GM10847 (cell line): Measurements from ENCODE around the gene HS6ST1.

ENCODE experiments used
- POLR2A ChIP-seq: IDR thresholded peaks from 2 replicates; pipeline ENCODE4 v1.6.1; 2011; ENCODE audit not compliant: insufficient read length; ENCODE audit errors: extremely low read depth

Gene HS6ST1

DNA sequence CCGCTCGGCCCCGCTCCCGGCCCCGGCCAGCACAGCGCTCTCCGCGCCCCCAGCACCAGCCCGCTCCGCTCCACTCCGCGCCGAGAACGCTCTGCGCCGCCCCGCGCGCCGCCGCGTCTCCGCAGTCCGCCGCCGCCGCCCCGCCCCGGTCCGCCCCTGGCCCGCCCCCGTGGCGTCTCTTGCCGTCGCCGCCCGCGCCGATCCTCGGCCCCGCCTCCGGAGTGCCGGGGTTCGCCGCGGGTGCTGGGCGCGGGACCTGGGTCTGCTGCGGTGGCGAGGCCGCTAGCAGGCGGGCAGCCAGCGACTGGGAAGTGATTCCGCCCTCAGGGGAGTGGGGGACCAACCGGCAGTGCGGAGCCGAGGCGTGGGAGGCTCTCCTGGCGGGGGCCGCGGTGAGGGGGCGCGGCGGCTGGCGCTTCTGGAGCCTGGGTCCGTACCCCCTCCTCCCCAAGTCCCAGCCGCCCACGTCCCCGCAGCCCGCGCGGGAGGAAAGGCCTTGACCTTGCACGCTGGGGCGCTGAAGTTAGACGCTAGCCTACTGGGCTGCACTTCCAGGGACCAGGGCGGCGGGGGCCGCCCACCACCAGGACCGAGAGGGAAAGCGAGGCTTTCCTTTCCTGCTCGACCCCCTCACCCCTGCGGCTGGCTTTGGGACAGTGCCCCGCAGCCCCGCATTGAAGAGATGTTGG is at the start of gene HS6ST1:
Gene HS6ST1, minus strand, starts transcription at position 93 of the 689 bp plus-strand sequence. CDS start 305 bp downstream, outside the sequence.
- TF ChIP-seq POLR2A, result peak; percentile 57

DNA sequence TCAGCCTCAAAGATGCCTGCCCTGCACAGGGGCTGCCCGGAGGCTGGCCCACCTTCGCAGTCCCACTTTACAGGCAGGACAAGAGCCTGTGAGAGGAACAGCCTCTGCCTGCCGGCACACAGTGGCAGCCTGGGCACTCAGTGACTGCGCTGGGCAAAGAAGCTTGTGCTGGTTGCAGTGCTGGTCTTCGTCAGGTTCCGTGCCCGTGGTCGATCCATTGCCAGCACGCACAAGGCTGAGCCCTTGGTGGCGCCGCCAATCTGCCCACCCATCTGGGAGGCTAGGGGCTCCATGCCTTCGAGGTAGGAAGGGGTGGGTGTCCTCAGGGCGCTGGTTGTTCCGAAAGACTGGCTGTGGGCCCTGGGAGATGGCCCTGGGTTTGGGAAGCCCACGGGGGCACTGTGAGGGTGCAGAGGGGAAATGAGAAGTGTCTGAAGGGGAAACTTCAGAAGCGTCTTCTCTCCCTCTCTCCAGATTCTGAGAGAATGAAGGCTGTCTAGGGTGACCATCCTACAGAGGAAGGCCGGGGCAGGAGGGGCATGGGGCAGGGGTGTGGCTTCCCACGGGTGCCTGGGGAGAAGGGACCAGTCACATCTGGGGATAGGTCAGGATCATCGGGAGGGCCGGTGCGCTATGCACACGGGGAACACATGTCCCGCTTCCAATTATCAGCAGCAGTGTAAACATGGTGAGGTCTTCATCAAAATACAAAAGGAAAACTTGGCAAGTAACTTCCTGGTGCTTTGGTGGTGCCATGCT is 49.1 kb upstream of the HS6ST1 start:
- TF ChIP-seq POLR2A, result no peak

DNA sequence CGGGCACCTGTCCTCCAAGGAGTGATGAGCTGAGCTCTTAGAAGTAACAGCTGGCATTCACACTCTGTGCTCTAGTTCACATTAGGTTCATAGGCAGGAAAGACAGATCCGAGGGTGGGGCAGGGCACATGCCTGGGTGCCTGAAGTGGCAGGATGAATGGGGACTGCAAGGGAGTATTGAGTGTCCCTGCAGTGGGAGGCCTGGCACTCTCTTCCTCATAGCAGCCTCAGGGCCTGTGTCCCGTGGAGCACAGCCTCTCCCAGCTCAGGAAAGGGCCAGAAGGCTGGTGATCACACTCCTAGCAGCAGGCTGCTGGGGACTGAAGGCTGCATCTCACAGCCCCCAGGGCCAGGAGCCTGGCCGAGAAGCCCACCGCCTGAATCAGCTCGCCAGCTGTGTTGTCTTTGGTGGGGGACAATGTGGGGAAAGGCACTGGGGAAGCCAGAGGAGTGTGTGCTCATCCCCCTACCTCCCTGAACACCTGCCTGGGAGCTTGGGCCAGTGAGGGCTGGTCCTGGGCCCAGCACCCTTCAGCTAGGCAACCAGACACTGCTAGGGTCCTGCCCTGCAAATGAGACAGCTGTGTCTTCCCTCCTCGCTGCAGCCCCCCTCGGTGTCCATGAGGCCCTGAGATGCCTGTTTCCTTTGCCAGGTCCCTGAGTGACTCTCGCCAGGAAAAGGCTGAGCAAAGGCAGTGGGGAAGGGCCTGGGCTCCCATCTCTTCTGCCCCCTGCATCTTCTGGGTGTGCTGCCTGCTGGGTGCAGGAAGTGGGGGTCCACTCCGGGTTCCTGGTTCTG is 48.2 kb upstream of the HS6ST1 start:
- no peak for TF ChIP-seq POLR2A

- no peak for TF ChIP-seq POLR2A
These were observed 46.7 kb upstream of the HS6ST1 start for GRCh38 chr2:128365217-128365905.

DNA sequence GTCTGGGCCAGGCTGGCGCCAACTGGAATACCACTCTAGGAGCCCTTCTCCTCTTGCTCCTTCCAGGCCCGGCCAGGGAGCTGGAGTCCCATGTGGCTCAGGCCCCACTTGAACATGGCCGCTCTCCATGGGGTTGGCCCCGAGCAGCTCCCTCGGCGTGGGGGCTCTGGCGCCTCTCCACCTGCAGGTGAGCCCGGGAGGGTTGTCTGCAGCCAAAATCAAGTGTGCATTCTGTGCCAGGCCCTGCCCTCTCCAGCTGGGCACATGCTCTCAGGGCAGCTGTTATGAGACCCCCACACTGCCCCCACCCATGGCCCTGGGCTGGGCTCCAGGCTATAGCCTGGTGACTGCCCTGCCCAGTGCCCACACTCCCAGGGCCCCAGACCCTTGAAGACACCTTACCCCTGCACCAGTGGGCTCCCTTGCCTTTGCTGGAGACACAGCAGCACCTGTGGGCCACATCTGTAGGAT is 45.8 kb upstream of the HS6ST1 start:
- no peak for TF ChIP-seq POLR2A

DNA sequence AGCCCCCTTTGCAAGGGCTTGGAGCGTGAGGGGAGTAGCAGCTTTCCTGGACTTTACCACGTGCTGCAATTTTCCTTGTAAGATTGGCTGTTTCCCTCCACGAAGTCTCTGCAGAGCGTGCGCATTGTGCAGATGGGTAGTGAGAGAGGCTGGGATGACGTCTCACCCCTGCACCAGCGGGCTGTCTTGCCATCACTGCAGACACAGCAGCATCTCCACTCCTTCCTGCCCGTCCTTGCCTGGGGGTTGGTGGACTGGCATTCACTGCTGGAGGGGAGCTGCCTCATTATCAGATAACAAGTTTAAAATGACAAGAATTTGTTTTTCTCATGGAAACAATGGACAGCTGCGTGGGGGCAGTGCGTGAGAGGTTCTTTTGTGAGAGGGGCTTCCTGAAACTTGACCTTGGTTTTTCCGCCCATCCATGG is 45.3 kb upstream of the HS6ST1 start:
- TF ChIP-seq POLR2A, result no peak

DNA sequence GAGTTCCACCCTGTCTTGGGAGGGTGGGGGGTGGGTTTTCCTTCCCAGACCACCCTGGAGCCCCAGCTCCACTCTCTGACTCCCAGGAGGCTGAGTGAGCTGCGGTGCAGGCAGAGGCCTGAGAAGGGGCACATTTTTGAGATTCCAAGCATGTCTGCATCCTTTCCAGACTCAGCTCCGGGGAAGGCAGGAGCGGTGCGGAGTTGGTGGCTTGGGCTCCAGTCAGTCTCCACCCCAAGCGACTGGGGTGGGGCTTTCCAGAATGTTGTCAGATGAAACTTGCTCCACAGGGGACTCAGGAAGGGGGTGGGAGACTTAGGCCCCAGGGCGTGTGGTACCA is 44.2 kb upstream of the HS6ST1 start:
- TF ChIP-seq POLR2A, result no peak

- no peak for TF ChIP-seq POLR2A
These were observed 43.7 kb upstream of the HS6ST1 start for GRCh38 chr2:128362176-128362888.

DNA sequence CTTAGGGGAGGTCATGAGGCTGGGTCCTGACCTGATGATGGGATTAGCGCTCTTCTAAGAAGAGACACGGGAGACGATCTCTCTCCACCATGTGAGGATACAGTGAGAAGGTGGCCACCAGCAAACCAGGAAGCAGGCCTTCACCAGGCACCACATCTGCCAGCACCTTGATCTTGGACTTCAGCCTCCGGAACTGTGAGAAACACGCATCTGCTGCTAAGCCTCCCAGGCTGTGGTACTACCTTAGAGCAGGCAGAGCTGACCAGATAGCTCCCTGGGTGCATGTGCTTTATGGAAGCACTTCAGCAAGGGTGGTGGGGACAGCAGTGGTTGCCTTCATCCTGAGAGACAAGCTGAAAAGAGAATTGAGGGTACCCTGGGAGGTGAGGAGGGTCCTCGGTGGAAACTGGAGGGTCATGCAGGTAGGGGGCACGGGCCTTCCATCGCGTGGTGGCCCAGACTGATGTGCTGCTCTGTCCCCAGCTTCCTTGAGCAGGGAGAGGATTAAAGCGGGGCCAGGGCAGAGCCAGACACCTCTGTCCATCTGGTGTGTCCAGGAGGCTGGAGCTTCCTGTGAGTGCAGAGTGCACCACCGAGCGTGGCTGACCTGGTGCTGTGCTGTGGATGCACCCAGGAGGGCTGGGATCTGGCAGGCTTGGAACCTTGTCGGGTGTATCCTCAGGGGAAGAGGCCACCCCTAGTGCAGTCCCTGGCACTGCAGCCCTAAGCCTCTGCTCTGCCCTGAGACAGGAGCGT is 42.9 kb upstream of the HS6ST1 start:
- TF ChIP-seq POLR2A, result no peak

DNA sequence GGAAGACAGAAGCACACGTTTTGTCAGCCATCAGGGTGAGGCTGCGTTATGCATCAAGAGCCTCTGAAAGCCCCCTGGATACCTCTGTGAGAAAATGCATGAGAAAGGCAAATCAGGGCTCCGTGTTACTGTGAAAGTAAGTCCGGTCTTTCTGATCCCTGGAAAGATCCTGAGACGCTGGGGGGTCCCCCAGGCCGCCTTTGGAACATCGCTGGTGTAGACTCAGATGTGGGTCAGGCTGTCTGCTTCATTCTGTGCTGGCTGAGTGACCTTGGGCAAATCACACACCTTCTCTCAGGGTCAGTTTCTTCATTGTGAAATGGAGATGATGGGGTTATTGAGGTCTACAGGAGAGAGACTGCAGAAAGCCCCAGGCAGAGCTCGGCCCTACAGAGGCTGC is 42.0 kb upstream of the HS6ST1 start:
- TF ChIP-seq POLR2A, result no peak

GRCh38 chr2:128359841-128360240 is 41.2 kb upstream of the HS6ST1 start:
- no peak for TF ChIP-seq POLR2A

DNA sequence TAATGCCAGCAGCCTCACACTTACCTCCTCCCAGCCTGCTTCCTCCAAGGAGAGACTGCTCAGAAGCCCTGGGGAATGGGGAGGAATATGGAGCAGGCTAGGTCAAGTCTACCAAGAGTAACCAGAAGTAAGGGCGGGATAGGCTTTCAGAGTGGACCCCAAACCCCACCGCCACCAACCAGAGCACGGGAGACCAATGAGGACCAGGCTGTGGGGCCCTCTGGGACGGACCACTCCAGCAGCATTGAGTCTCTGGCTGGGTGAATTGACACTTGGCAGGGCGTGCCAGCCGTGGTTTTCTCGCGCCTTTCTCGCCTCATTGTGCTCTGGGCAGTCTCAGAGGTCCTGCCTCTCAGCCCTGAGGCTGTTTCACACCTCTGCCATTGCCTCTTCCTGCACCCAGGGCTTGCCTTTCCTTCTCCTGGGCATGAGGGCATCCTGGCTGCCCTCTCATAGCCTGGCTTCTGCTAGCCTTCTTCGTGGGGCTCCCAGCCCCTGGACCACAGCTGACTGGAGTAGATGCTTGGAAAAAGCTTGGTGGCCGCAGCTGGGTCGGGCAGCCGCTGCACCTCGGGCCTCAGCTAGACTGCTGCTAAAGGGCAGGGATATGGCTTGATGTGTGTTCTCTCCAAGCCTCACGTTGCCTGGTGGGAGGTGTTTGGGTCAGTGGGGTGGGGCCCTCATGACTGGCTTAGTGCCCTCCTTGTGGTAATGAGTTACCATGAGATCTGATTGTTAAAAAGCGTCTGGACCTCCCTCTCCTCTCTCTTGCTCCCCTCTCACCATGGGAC is 40.5 kb upstream of the HS6ST1 start:
- no peak for TF ChIP-seq POLR2A

DNA sequence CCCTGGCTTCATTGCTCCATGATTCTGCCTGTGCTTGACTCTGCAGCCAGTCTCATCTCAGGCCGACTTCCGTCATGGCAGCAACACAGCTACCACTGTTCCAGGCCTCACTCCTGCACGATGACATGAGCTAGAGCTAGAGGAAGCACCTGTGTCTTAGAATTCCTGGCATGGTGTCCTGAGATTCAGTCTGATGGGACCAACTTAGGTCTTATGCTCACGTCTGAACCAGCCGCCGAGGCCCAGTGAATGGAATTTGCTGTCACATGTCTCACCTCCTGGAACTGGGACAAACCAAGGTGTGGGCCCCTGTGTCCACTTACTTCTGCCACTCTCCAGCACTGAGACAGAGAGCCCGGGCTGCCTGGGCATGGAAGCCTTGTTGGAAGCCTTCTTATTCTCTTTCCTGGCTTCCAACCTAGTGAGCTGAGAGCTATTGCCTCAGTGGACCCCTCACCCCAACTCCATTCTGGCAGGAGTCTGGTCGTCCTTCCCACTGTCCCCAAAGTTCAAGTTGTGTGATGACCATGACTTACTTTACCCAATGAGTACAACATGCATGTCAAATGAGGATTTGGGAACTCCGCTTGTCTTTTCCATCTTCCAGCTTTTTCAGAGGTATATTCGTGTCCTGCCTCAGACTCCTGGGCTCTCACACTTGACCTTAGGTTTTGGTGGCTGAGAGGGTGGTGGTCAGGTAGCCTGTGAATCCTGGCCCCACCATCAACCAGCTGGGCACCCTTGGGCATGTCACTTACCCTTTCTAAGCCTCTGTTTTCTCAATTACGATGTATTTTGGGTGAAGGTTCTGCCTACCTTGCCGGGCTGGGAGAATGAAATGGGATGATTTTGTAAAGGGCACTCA is 39.1 kb upstream of the HS6ST1 start:
- TF ChIP-seq POLR2A, result no peak

- no peak for TF ChIP-seq POLR2A
These were observed 37.5 kb upstream of the HS6ST1 start for GRCh38 chr2:128356127-128356526.
